ENCODE results near the gene CLMN. TPM values are rescaled to one million over a fixed set of nuclear protein-coding genes. Genes with fewer than 3 reads are reported as not detected.

Gene CLMN
- total RNA-seq, 6 experiments from 2014 or later, result 0.02 TPM; not detected in 5

DNA sequence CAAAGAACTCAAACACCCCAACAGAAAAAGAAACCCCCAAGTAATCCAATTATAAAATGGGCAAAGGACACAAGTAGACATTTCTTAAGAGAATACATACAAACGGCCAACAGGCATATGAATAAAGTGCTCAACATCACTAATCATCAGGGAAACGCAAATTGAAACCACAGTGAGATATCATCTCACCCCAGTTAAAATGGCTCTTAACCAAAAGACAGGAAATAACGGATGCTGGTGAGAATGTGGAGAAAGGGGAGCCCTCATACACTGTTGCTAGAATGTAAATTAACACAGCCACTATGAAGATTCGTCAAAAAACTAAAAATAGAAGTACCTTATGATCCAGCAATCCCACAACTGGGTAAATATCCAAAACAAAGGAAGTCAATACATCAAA, 52.4 kb downstream of the CLMN start:
- peaks cover 8% of the 10 kb centered on the region for H3K4me1 Mint-ChIP-seq (ENCODE audit: low read depth)
- TF ChIP-seq, protein P1, sequence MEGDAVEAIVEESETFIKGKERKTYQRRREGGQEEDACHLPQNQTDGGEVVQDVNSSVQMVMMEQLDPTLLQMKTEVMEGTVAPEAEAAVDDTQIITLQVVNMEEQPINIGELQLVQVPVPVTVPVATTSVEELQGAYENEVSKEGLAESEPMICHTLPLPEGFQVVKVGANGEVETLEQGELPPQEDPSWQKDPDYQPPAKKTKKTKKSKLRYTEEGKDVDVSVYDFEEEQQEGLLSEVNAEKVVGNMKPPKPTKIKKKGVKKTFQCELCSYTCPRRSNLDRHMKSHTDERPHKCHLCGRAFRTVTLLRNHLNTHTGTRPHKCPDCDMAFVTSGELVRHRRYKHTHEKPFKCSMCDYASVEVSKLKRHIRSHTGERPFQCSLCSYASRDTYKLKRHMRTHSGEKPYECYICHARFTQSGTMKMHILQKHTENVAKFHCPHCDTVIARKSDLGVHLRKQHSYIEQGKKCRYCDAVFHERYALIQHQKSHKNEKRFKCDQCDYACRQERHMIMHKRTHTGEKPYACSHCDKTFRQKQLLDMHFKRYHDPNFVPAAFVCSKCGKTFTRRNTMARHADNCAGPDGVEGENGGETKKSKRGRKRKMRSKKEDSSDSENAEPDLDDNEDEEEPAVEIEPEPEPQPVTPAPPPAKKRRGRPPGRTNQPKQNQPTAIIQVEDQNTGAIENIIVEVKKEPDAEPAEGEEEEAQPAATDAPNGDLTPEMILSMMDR (IDR thresholded peaks at IDR 0.05), result no peak
- no peak for DNase-seq
- H3K4me3 Mint-ChIP-seq, result no peak overlapping the region
- H3K36me3 Mint-ChIP-seq (ENCODE audit: low read depth), result no peaks in the 10 kb centered on the region
- no peak overlapping the region for H3K27ac Mint-ChIP-seq
- H3K9me3 Mint-ChIP-seq, result peaks cover 19% of the 10 kb centered on the region; the same call in 1 of the 2 replicates
- H3K27me3 Mint-ChIP-seq (ENCODE audit: insufficient read depth), result peaks cover 3% of the 10 kb centered on the region

DNA sequence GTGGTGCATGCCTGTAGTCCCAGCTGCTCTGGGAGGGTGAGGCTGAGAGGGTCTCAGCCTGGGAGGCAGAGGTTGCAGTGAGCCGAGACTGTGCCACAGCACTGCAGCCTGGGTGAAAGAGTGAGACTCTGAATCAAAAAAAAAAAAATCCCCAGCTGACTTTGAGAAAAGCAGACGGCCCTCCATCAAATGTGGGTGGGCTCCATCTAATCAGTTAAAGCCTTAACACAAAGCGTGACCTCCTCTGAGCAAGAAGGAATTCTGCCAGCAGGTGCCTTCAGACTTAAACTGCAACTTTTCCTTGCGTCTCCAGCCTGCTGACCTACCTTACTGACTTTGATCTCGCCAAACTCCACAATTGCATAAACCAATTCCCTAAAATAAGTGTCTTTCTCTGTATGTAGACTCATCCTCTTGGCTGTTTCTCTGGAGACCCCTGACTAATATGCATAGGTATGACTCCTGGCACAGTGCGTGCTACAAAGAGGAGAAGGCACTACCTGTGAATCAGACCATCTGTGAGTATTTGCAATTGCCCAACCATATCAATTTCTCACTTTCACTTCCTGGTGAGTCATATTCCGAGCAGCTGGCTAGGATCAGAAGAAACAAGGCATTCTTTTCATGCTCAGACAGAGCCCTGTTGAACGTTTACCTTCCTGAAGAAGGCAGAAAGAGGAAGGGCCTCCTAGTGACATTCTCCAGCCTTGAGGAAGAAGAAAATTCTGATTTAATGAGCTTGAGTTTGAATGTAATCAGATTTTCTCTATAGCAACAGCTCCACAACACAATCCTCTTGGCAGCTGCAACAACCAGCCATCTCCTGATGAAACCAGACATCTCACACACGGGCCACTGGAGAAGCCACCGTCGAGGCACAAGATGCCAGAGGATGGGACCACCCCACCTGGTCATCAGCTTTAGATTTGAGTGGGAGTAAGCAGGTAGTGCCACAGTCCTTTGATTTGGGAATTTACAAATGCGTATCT, 54.3 kb downstream of the CLMN start:
- Mint-ChIP-seq H3K36me3 (ENCODE audit: low read depth) (no peaks in the 10 kb centered on the region), H3K27me3 (ENCODE audit: insufficient read depth) (peaks cover 3% of the 10 kb centered on the region; the same call in 1 of the 2 replicates), H3K27ac (peak overlapping the region; percentile 8; the same call in 1 of the 2 replicates), H3K9me3 (peaks cover 19% of the 10 kb centered on the region; the same call in 1 of the 2 replicates), H3K4me3 (no peak overlapping the region), H3K4me1 (ENCODE audit: low read depth) (peaks cover 8% of the 10 kb centered on the region)
- DNase-seq, result peak; percentile 66
- TF ChIP-seq, protein P1 (IDR thresholded peaks at IDR 0.05), result no peak

DNA sequence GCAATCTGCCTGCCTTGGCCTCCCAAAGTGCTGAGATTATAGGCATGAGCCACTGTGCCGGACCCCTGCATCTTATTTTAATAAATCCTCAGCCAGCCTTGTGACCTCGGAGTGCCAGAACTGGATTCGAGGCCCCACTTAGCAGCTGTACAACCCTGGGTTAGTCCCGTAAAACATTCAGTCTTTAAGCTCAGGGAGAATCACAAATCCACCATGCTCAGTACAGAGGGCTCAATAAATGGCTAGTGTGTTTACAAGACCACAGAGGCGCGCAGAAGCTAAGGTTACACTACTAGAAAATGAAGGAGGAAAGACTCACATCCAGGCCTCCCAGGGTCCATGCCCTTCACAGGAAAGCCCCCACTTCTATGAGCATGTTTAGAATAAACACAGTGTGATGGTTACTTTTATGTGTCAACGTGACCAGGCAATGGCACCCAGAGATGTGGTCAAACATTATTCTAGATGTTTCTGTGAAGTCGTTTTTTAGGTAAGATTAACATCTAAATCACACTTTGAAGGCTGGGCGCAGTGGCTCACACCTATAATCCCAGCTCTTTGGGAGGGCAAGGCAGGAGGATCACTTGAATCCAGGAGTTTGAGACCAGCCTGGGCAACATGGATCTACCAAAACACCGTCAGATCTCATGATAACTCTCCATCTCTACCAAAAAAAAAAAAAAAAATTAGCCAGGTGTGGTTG, 55.3 kb downstream of the CLMN start:
- TF ChIP-seq, protein P1 (IDR thresholded peaks at IDR 0.05), result no peak
- peaks cover 8% of the 10 kb centered on the region for H3K4me1 Mint-ChIP-seq (ENCODE audit: low read depth)
- no peak overlapping the region for H3K4me3 Mint-ChIP-seq
- H3K9me3 Mint-ChIP-seq, result peaks cover 19% of the 10 kb centered on the region; the same call in 1 of the 2 replicates
- no peak for DNase-seq
- H3K27me3 Mint-ChIP-seq (ENCODE audit: insufficient read depth), result peaks cover 3% of the 10 kb centered on the region; the same call in 1 of the 2 replicates
- H3K36me3 Mint-ChIP-seq (ENCODE audit: low read depth), result no peaks in the 10 kb centered on the region
- no peak overlapping the region for H3K27ac Mint-ChIP-seq

DNA sequence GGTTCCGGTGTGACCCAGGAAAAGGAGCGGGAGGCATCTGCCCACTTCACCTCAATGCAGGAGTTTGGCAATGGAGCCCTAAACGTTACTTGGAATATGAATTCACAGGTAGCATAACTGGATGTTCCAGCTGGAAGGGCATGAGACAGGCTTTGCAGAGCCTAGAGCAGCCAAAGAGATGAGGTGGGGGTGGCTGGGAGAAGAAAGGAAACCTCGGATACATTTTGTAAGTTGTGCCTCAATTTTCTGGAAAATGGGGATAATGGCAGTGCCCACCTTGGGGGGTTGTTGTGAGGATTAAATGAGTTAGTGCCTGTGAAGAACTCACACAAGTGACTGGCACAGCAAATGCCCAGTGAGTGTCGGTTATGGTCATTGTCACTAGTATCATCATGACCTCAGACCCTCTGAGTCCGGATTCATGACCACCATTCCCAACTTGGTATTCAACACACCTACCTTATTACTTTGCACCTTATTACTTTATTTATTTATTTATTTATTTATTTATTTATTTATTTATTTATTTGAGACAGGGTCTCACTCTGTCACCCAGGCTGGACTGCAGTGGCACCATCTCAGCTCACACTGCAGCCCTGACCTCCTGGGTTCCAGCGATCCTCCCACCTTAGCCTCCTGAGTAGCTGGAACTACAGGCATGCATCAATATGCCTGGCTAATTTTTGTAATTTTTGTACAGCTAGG, 56.0 kb downstream of the CLMN start:
- Mint-ChIP-seq H3K27me3 (ENCODE audit: insufficient read depth) (peaks cover 3% of the 10 kb centered on the region; the same call in 1 of the 2 replicates), H3K9me3 (peaks cover 19% of the 10 kb centered on the region; the same call in 1 of the 2 replicates), H3K27ac (no peak overlapping the region), H3K36me3 (ENCODE audit: low read depth) (no peaks in the 10 kb centered on the region), H3K4me1 (ENCODE audit: low read depth) (peaks cover 8% of the 10 kb centered on the region), H3K4me3 (no peak overlapping the region)
- TF ChIP-seq, protein P1 (IDR thresholded peaks at IDR 0.05), result no peak
- DNase-seq, result no peak

DNA sequence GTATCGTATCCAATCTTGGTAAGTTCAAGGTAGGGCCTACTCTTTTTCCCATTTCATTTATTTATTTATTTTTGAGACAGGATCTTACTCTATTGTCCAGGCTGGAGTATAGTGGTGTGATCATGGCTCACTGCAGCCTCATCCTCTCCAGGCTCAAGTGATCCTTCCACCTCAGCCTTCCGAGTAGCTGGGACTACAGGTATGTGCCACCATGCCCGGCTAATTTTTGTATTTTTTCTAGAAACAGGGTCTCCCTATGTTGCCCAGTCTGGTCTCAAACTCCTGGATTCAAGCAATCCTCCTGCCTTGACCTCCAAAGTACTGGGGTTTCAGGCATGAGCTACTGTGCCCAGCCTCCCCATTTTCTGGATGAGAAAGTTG, 57.2 kb downstream of the CLMN start:
- H3K27ac Mint-ChIP-seq, result no peak overlapping the region
- peaks cover 16% of the 10 kb centered on the region; the same call in 1 of the 2 replicates for H3K9me3 Mint-ChIP-seq
- TF ChIP-seq, protein P1 (IDR thresholded peaks at IDR 0.05), result no peak
- peaks cover 3% of the 10 kb centered on the region; the same call in 1 of the 2 replicates for H3K27me3 Mint-ChIP-seq (ENCODE audit: insufficient read depth)
- no peak overlapping the region for H3K4me3 Mint-ChIP-seq
- no peaks in the 10 kb centered on the region for H3K36me3 Mint-ChIP-seq (ENCODE audit: low read depth)
- peaks cover 8% of the 10 kb centered on the region for H3K4me1 Mint-ChIP-seq (ENCODE audit: low read depth)
- DNase-seq, result no peak
